ENCODE measurements around the gene ATP2C2. TPM values are rescaled to one million over a fixed set of nuclear protein-coding genes. Genes with fewer than 3 reads are reported as not detected.

Gene ATP2C2
- total RNA-seq, 1 experiment from 2014 or later: 0.67 TPM

GRCh38 chr16:84427553-84427952, 59.2 kb downstream of the ATP2C2 start:
- Histone ChIP-seq H3K27ac (ENCODE audit: low read length) (no peak overlapping the region), H3K4me1 (ENCODE audit: control insufficient read depth, insufficient read depth, low read length) (no peaks in the 10 kb centered on the region), H3K4me3 (ENCODE audit: low read depth in 2 of 2, low read length in 2 of 2) (no peak overlapping the region), H3K36me3 (ENCODE audit: control insufficient read depth, insufficient read depth, low read length) (no peaks in the 10 kb centered on the region), H3K9me3 (ENCODE audit: control insufficient read depth, insufficient read depth, low read depth, low read length) (no peaks in the 10 kb centered on the region), H3K27me3 (ENCODE audit: control insufficient read depth, insufficient read depth, low read length) (no peaks in the 10 kb centered on the region)
- ATAC-seq (no peak), DNase-seq (ENCODE audit: low read depth, low spot score) (no peak)
- in situ Hi-C loops (cut with HindIII; ENCODE audit: low pct_unique_long_range_greater_than_20kb, low sequenced_read_pairs) (no loop called here), intact Hi-C loops (cut with micrococcal nuclease; ENCODE audit: unreplicated experiment) (no loop called here)
- POLR2A ChIA-PET: no interaction called here
- CTCF ChIA-PET: interaction anchor here (0.6 kb wide), 1 partner anchor 271 kb away, joined by 7 read pairs; no protein-coding TSS in a partner anchor
- TF ChIP-seq SIN3A (IDR thresholded peaks at IDR 0.05; ENCODE audit: borderline replicate concordance, insufficient read depth, low read depth, low read length) (no peak), POLR2AphosphoS5 (IDR thresholded peaks at IDR 0.05; ENCODE audit: low read depth, low read length) (no peak), REST (IDR thresholded peaks at IDR 0.05; ENCODE audit: insufficient read depth in 1 of 2, low read depth in 2 of 2, low read length in 1 of 2) (no peak), TCF7L2 (IDR thresholded peaks at IDR 0.05; ENCODE audit: low read depth, low read length) (no peak)
- TF ChIP-seq, protein P1, sequence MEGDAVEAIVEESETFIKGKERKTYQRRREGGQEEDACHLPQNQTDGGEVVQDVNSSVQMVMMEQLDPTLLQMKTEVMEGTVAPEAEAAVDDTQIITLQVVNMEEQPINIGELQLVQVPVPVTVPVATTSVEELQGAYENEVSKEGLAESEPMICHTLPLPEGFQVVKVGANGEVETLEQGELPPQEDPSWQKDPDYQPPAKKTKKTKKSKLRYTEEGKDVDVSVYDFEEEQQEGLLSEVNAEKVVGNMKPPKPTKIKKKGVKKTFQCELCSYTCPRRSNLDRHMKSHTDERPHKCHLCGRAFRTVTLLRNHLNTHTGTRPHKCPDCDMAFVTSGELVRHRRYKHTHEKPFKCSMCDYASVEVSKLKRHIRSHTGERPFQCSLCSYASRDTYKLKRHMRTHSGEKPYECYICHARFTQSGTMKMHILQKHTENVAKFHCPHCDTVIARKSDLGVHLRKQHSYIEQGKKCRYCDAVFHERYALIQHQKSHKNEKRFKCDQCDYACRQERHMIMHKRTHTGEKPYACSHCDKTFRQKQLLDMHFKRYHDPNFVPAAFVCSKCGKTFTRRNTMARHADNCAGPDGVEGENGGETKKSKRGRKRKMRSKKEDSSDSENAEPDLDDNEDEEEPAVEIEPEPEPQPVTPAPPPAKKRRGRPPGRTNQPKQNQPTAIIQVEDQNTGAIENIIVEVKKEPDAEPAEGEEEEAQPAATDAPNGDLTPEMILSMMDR (IDR thresholded peaks at IDR 0.05): no peak
- BruUV-seq (replicated peaks): no TSS peak

GRCh38 chr16:84430860-84431259, 62.5 kb downstream of the ATP2C2 start:
- intact Hi-C loops (cut with micrococcal nuclease; ENCODE audit: unreplicated experiment): no loop called here
- Histone ChIP-seq H3K27me3 (ENCODE audit: control insufficient read depth, insufficient read depth, low read length) (no peaks in the 10 kb centered on the region), H3K36me3 (ENCODE audit: control insufficient read depth, insufficient read depth, low read length) (no peaks in the 10 kb centered on the region), H3K27ac (ENCODE audit: low read length) (no peak overlapping the region), H3K4me3 (ENCODE audit: low read depth in 2 of 2, low read length in 2 of 2) (no peak overlapping the region), H3K9me3 (ENCODE audit: control insufficient read depth, insufficient read depth, low read depth, low read length) (no peaks in the 10 kb centered on the region), H3K4me1 (ENCODE audit: control insufficient read depth, insufficient read depth, low read length) (no peaks in the 10 kb centered on the region)
- BruUV-seq (replicated peaks): no TSS peak
- no peak for DNase-seq (ENCODE audit: low read depth, low spot score)
- POLR2A ChIA-PET: no interaction called here
- in situ Hi-C loops (cut with HindIII; ENCODE audit: low pct_unique_long_range_greater_than_20kb, low sequenced_read_pairs): no loop called here
- CTCF ChIA-PET: no interaction called here
- no peak for TF ChIP-seq POLR2AphosphoS5 (IDR thresholded peaks at IDR 0.05; ENCODE audit: low read depth, low read length)
- TF ChIP-seq REST (IDR thresholded peaks at IDR 0.05; ENCODE audit: insufficient read depth in 1 of 2, low read depth in 2 of 2, low read length in 1 of 2): no peak
- TF ChIP-seq, protein P1 (IDR thresholded peaks at IDR 0.05): no peak
- TF ChIP-seq SIN3A (IDR thresholded peaks at IDR 0.05; ENCODE audit: borderline replicate concordance, insufficient read depth, low read depth, low read length): no peak
- TF ChIP-seq TCF7L2 (IDR thresholded peaks at IDR 0.05; ENCODE audit: low read depth, low read length): no peak
- no peak for ATAC-seq

Data from Panc1 (cell line).